Transverse colon (tissue), 4 donors: Measurements from ENCODE around the gene TBCEL.

ENCODE experiments used
- POLR2A ChIP-seq: fragments of 450-650 bp; IDR thresholded peaks from one replicate; pipeline ENCODE4 v1.6.1; 2016; ENCODE audit warnings: antibody characterized with exemption, mild to moderate bottlenecking, moderate library complexity
- POLR2AphosphoS5 ChIP-seq, 3 donors: sonication (generic); formaldehyde crosslinking; IDR thresholded peaks; one replicate each; pipeline ENCODE4 v1.6.1; 2016; ENCODE audit warnings: antibody characterized with exemption in 3 of 3
- TF ChIP-seq, protein P1 (sequence below), 5 experiments: fragments of 200-600 bp in 3 of 5; fragments of 450-650 bp in 2 of 5; sonication (generic) in 3 of 5; IDR thresholded peaks; 1 replicate in 2 of 5; 2 replicates in 3 of 5; pipeline ENCODE4 v1.5.1; 2016 to 2017; ENCODE audit warnings: antibody characterized with exemption in 5 of 5, inconsistent platforms in 3 of 5, mild to moderate bottlenecking in 2 of 5, moderate library complexity in 1 of 5

DNA sequence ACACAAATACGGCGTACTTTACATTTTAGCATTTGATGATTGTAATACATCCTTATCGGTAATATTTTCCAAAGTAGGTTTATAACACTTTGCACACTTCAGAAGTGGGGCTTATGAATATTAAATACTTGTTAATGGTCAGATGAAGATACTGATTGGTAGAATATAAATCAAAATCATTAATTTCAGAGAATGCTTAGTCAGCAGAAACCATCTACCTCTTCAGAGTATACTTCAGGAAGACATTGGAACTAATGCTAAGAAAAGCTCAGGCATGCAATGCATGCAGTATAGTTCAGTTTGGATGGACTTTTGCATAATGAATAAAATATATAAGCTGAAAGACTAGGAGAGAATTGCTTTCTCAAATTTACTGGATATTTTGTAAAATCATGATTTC, 57.4 kb downstream of the TBCEL start:
- TF ChIP-seq POLR2A (no peak), POLR2AphosphoS5 (IDR thresholded peaks at IDR 0.05) (no peak)
- TF ChIP-seq, protein P1, sequence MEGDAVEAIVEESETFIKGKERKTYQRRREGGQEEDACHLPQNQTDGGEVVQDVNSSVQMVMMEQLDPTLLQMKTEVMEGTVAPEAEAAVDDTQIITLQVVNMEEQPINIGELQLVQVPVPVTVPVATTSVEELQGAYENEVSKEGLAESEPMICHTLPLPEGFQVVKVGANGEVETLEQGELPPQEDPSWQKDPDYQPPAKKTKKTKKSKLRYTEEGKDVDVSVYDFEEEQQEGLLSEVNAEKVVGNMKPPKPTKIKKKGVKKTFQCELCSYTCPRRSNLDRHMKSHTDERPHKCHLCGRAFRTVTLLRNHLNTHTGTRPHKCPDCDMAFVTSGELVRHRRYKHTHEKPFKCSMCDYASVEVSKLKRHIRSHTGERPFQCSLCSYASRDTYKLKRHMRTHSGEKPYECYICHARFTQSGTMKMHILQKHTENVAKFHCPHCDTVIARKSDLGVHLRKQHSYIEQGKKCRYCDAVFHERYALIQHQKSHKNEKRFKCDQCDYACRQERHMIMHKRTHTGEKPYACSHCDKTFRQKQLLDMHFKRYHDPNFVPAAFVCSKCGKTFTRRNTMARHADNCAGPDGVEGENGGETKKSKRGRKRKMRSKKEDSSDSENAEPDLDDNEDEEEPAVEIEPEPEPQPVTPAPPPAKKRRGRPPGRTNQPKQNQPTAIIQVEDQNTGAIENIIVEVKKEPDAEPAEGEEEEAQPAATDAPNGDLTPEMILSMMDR (IDR thresholded peaks at IDR 0.05) = no peak
